HEK293T (cell line): ENCODE data around the gene LTB4R2.

Source experiments
- BHLHE40 ChIP-seq: fragments of 450-650 bp; IDR thresholded peaks from 2 replicates; pipeline ENCODE4 v1.6.1; 2016; ENCODE audit warnings: mild to moderate bottlenecking, moderate library complexity, borderline replicate concordance
- ELF4 ChIP-seq: fragments of 450-650 bp; IDR thresholded peaks from 2 replicates; pipeline ENCODE4 v1.6.1; 2017; ENCODE audit warnings: antibody characterized with exemption
- FOXK2 ChIP-seq: fragments of 450-650 bp; IDR thresholded peaks from 2 replicates; pipeline ENCODE4 v1.6.1; 2016; ENCODE audit warnings: mild to moderate bottlenecking
- FOXM1 ChIP-seq: fragments of 450-650 bp; IDR thresholded peaks from 2 replicates; pipeline ENCODE4 v1.6.1; 2017; ENCODE audit warnings: mild to moderate bottlenecking, borderline replicate concordance
- HDGF ChIP-seq: fragments of 450-650 bp; IDR thresholded peaks from 2 replicates; pipeline ENCODE4 v1.6.1; 2017; ENCODE audit warnings: antibody characterized with exemption, borderline replicate concordance
- L3MBTL2 ChIP-seq: fragments of 450-650 bp; conservative IDR thresholded peaks from 2 replicates; pipeline ENCODE4 v1.6.1; 2016; ENCODE audit warnings: mild to moderate bottlenecking
- NFRKB ChIP-seq: fragments of 450-650 bp; IDR thresholded peaks from 2 replicates; pipeline ENCODE4 v1.6.1; 2016; ENCODE audit warnings: mild to moderate bottlenecking, moderate library complexity
- SUZ12 ChIP-seq: fragments of 450-650 bp; IDR thresholded peaks from 2 replicates; pipeline ENCODE4 v1.6.1; 2016; ENCODE audit warnings: mild to moderate bottlenecking
- TARDBP ChIP-seq: fragments of 450-650 bp; IDR thresholded peaks from 2 replicates; pipeline ENCODE4 v1.6.1; 2016
- ZNF384 ChIP-seq: fragments of 450-650 bp; IDR thresholded peaks from 2 replicates; pipeline ENCODE4 v1.6.1; 2016

- TF ChIP-seq ZNF384 (no peak), FOXM1 (no peak), BHLHE40 (no peak), TARDBP (no peak), HDGF (no peak), L3MBTL2 (no peak), SUZ12 (no peak), FOXK2 (no peak), ELF4 (no peak), NFRKB (no peak)
Measured at GRCh38 chr14:24329736-24330135, 19.8 kb downstream of the LTB4R2 start.
